Endothelial cell of umbilical vein (primary cell): ENCODE measurements around the gene H2AZ2. TPM values are rescaled to one million over a fixed set of nuclear protein-coding genes. Genes with fewer than 3 reads are reported as not detected.

Experiments used
- BruUV-seq: library from RNA; stranded (reverse); fragments of 400-500 nt; replicated peaks from 2 replicates; lab custom pipeline; 2021; lab: Mats Ljungman, UMichigan
- CTCF ChIA-PET: fragments of 300-600, 350-600 bp; sonication (Branson Sonifier 250); formaldehyde crosslinking; loops from one replicate; lab custom pipeline; 2021; ENCODE audit warnings: antibody characterized with exemption, inconsistent platforms; lab: Charles Lee
- POLR2A ChIA-PET: fragments of 300-600, 350-600 bp; sonication (Branson Sonifier 250); formaldehyde crosslinking; loops from one replicate; lab custom pipeline; 2021; ENCODE audit warnings: antibody characterized with exemption, inconsistent platforms; lab: Charles Lee
- DNase-seq: peaks from one replicate; pipeline ENCODE4 v3.0.0-alpha.2; 2011; ENCODE audit warnings: low read depth, low spot score
- FAIRE-seq: peaks from 2 replicates; lab custom pipeline; 2011; peaks lifted over from hg19 to GRCh38; lab: Jason Lieb, UNC
- H2AFZ ChIP-seq: 2 replicates; pipeline ENCODE4 v1.6.0; 2012; ENCODE audit warnings: low read depth, low read length, control low read depth, inconsistent platforms
- H3K27ac ChIP-seq: 2 replicates; pipeline ENCODE4 v1.5.1; 2011; ENCODE audit warnings: low read depth, mild to moderate bottlenecking, control low read depth, low read length, moderate library complexity; ENCODE audit not compliant: insufficient read depth
- H3K27me3 ChIP-seq, 2 experiments: 2 replicates each; pipeline versions ENCODE4 v1.6.0 to v1.6.1; 2011; ENCODE audit warnings: low read length in 2 of 2, mixed read lengths in 1 of 2; ENCODE audit not compliant: control insufficient read depth in 2 of 2, insufficient read depth in 2 of 2
- H3K36me3 ChIP-seq, 2 experiments: 2 replicates in 1 of 2; 3 replicates in 1 of 2; pipeline ENCODE4 v1.5.1; 2011; ENCODE audit warnings: low read length in 2 of 2, mild to moderate bottlenecking in 1 of 2, moderate library complexity in 1 of 2; ENCODE audit not compliant: control insufficient read depth in 2 of 2, insufficient read depth in 2 of 2; ENCODE audit errors: extremely low read depth in 1 of 2
- H3K4me1 ChIP-seq: 3 replicates; pipeline ENCODE4 v1.5.1; 2011; ENCODE audit warnings: mild to moderate bottlenecking, low read length; ENCODE audit not compliant: control insufficient read depth, insufficient read depth; ENCODE audit errors: extremely low read depth
- H3K4me2 ChIP-seq: 2 replicates; pipeline ENCODE4 v1.6.1; 2011; ENCODE audit warnings: low read length, control low read depth, mixed read lengths; ENCODE audit not compliant: insufficient read depth
- H3K4me3 ChIP-seq, 3 experiments: fragments of 200-600 bp in 1 of 3; sonication (generic), shearing (Covaris generic) in 1 of 3; replicated peaks in 1 of 3; 2 replicates each; pipeline ENCODE4 v1.5.1; 2011 to 2016; ENCODE audit warnings: control low read depth in 3 of 3, low read length in 3 of 3, mild to moderate bottlenecking in 2 of 3, inconsistent platforms in 1 of 3, low read depth in 1 of 3, moderate library complexity in 1 of 3; ENCODE audit not compliant: insufficient read depth in 1 of 3
- H3K79me2 ChIP-seq: 2 replicates; pipeline ENCODE4 v1.6.0; 2012; ENCODE audit warnings: low read length, inconsistent platforms; ENCODE audit not compliant: control insufficient read depth, insufficient read depth
- H3K9ac ChIP-seq: replicated peaks from 2 replicates; pipeline ENCODE3; 2011; ENCODE audit warnings: low read length, control low read depth; ENCODE audit not compliant: insufficient read depth; ENCODE audit errors: extremely low read depth
- H3K9me1 ChIP-seq: replicated peaks from 3 replicates; pipeline ENCODE4 v1.6.0; 2011; ENCODE audit warnings: mild to moderate bottlenecking, low read length; ENCODE audit not compliant: control insufficient read depth, insufficient read depth; ENCODE audit errors: extremely low read depth
- H3K9me3 ChIP-seq: replicated peaks from 2 replicates; pipeline ENCODE4 v1.5.1; 2012; ENCODE audit warnings: low read length, inconsistent platforms; ENCODE audit not compliant: control insufficient read depth, insufficient read depth
- H4K20me1 ChIP-seq: replicated peaks from 2 replicates; pipeline ENCODE3; 2011; ENCODE audit warnings: mild to moderate bottlenecking, low read length; ENCODE audit not compliant: control insufficient read depth, insufficient read depth; ENCODE audit errors: extremely low read depth
- EZH2 ChIP-seq: IDR thresholded peaks from 2 replicates; pipeline ENCODE4 v1.6.1; 2012; ENCODE audit warnings: borderline replicate concordance, low read depth, mild to moderate bottlenecking, moderate library complexity, low read length, inconsistent platforms; ENCODE audit not compliant: severe bottlenecking
- FOS ChIP-seq: IDR thresholded peaks from 2 replicates; pipeline ENCODE4 v1.6.1; 2011; ENCODE audit warnings: mild to moderate bottlenecking, low read length, moderate library complexity, borderline replicate concordance; ENCODE audit not compliant: insufficient read depth
- GATA2 ChIP-seq: IDR thresholded peaks from 2 replicates; pipeline ENCODE4 v1.7.0; 2011; ENCODE audit warnings: low read depth, mild to moderate bottlenecking, moderate library complexity, mixed read lengths, low read length; ENCODE audit not compliant: insufficient read length, insufficient read depth
- JUN ChIP-seq: IDR thresholded peaks from 2 replicates; pipeline ENCODE4 v1.6.1; 2011; ENCODE audit warnings: borderline replicate concordance, low read depth; ENCODE audit not compliant: insufficient read length, insufficient read depth
- MYC ChIP-seq: IDR thresholded peaks from one replicate; pipeline ENCODE4 v1.6.1; 2011; ENCODE audit warnings: mild to moderate bottlenecking, low read depth, low read length
- POLR2A ChIP-seq: IDR thresholded peaks from 2 replicates; pipeline ENCODE4 v1.6.1; 2012; ENCODE audit warnings: low read depth, mild to moderate bottlenecking, control low read depth, low read length
- POLR2AphosphoS5 ChIP-seq: IDR thresholded peaks from 2 replicates; pipeline ENCODE4 v1.6.1; 2012; ENCODE audit warnings: low read depth, mild to moderate bottlenecking, control low read depth, low read length, moderate library complexity; ENCODE audit not compliant: insufficient read depth
- dilution Hi-C: fragments of 300-500 bp; cut with MboI; formaldehyde crosslinking; loops from one replicate; pipeline ENCODE4 v1.15.0; 2019; ENCODE audit warnings: low sequenced_read_pairs; ENCODE audit not compliant: extremely low pct_ligation_motif_present
- intact Hi-C: fragments of 100-400 bp; cut with micrococcal nuclease; formaldehyde crosslinking; loops from one replicate; pipeline ENCODE4 v1.10.0; 2022
- polyA plus RNA-seq, 4 experiments: library from polyadenylated mRNA; depleted of rRNA in 3 of 4; stranded (reverse) in 3 of 4; unstranded in 1 of 4; fragments of >200 nt; gene quantifications; 2 replicates each; pipeline versions ENCODE4 v1.2.1 to v1.2.3, GENCODE V29; 2011 to 2012; ENCODE audit warnings: missing spikeins in 1 of 4
- total RNA-seq: library from RNA; stranded (reverse); gene quantifications from 2 replicates; pipeline ENCODE4 v1.2.3, GENCODE V29; 2021
- TF ChIP-seq, protein P1 (sequence below), 2 donors: IDR thresholded peaks; 1 replicate in 1 of 2; 2 replicates in 1 of 2; pipeline ENCODE4 v1.5.1; 2011; ENCODE audit warnings: low read length in 2 of 2, mild to moderate bottlenecking in 2 of 2, moderate library complexity in 2 of 2, control low read depth in 1 of 2, inconsistent platforms in 1 of 2, low read depth in 1 of 2; ENCODE audit not compliant: insufficient read depth in 1 of 2; ENCODE audit errors: extremely low read depth in 1 of 2
- TF ChIP-seq, protein P2 (sequence below): IDR thresholded peaks from 2 replicates; pipeline ENCODE4 v1.6.1; 2011; ENCODE audit not compliant: insufficient read depth, insufficient read length

Gene H2AZ2
- total and polyA plus RNA-seq, 2 donors (not counting 3 experiments of a cell fraction or from before 2014, with no cell fraction given): 225 to 232 TPM

DNA sequence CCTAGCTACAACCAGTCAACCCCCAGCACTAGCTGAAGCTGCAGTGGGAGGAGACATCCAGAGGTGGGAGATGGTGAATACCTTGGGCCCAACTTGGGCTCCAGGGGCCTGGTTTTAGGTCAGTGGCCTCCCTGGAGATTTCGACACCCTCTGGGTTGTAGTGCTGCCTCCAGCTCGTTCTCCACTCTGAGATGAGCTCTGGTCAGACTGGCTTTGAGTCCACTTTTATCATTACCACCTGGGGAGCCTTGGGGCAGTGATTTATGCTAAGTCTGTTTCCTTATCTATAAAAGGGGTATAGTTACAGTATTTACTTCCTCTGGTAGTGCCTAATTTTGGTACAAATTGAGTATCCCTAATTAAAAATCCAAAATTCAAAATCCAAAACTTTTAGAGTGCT, 28.6 kb downstream of the H2AZ2 start:
- Histone ChIP-seq H3K79me2 (no peaks in the 10 kb centered on the region), H2AFZ (no peak overlapping the region), H3K36me3 (no peaks in the 10 kb centered on the region), H3K4me3 (no peak overlapping the region), H3K4me2 (no peak overlapping the region), H4K20me1 (no peaks in the 10 kb centered on the region), H3K27me3 (no peaks in the 10 kb centered on the region), H3K9me3 (no peaks in the 10 kb centered on the region), H3K27ac (no peak overlapping the region), H3K9me1 (no peaks in the 10 kb centered on the region), H3K9ac (no peak overlapping the region), H3K4me1 (peaks cover 11% of the 10 kb centered on the region)
- no peak for TF ChIP-seq GATA2
- TF ChIP-seq, protein P1, sequence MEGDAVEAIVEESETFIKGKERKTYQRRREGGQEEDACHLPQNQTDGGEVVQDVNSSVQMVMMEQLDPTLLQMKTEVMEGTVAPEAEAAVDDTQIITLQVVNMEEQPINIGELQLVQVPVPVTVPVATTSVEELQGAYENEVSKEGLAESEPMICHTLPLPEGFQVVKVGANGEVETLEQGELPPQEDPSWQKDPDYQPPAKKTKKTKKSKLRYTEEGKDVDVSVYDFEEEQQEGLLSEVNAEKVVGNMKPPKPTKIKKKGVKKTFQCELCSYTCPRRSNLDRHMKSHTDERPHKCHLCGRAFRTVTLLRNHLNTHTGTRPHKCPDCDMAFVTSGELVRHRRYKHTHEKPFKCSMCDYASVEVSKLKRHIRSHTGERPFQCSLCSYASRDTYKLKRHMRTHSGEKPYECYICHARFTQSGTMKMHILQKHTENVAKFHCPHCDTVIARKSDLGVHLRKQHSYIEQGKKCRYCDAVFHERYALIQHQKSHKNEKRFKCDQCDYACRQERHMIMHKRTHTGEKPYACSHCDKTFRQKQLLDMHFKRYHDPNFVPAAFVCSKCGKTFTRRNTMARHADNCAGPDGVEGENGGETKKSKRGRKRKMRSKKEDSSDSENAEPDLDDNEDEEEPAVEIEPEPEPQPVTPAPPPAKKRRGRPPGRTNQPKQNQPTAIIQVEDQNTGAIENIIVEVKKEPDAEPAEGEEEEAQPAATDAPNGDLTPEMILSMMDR (IDR thresholded peaks at IDR 0.05; ENCODE audit: extremely low read depth in 1 of 2, insufficient read depth in 1 of 2, low read depth in 1 of 2, low read length in 2 of 2): no peak
- TF ChIP-seq MYC: no peak
- TF ChIP-seq POLR2A: no peak
- no peak for TF ChIP-seq POLR2AphosphoS5
- TF ChIP-seq, protein P2, sequence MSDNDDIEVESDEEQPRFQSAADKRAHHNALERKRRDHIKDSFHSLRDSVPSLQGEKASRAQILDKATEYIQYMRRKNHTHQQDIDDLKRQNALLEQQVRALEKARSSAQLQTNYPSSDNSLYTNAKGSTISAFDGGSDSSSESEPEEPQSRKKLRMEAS: no peak
- no peak for TF ChIP-seq FOS
- no peak for TF ChIP-seq EZH2
- no peak for TF ChIP-seq JUN
- CTCF ChIA-PET: no interaction called here
- FAIRE-seq: no peak
- dilution Hi-C loops: no loop called here
- POLR2A ChIA-PET: interaction anchor here (0.6 to 1.0 kb wide), 2 partner anchors 213 to 221 kb away, joined by 6 to 9 read pairs; partner anchors contain the start of gene OGDH
- BruUV-seq: no TSS peak
- intact Hi-C loops: no loop called here
- DNase-seq: no peak
